GM23248 (cell line): ENCODE results near the gene HAT1.

Experiments
- EZH2 ChIP-seq: fragments of 200-600 bp; sonication (generic); IDR thresholded peaks from 2 replicates; pipeline ENCODE4 v1.6.1; 2018; ENCODE audit warnings: antibody characterized with exemption, mild to moderate bottlenecking; ENCODE audit not compliant: insufficient read depth, poor library complexity, severe bottlenecking
- EZH2phosphoT487 ChIP-seq: fragments of 200-600 bp; sonication (generic); IDR thresholded peaks from 2 replicates; pipeline ENCODE4 v1.6.1; 2018; ENCODE audit warnings: antibody characterized with exemption, moderate library complexity, mild to moderate bottlenecking, low read depth; ENCODE audit not compliant: insufficient read depth

DNA sequence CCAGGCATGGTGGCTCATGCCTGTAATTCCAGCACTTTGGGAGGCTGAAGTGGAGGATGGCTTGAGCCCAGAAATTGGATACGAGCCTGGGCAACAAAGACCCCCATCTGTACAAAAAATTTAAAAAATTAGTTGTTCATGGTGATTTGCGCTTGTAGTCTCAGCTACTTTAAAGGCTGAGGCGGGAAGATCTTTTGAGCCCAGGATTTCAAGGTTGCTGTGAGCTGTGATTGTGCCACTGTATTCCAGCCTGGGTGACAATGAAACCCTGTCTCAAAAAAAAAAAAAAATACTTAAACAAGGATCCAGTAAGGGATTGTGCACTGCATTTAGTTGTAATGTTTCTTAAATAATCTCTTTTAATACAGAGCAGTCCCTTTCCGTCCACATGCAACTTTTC lies 21.6 kb downstream of the HAT1 start:
- TF ChIP-seq EZH2, result no peak
- TF ChIP-seq EZH2phosphoT487, result no peak
